Stimulated activated CD4-positive, alpha-beta T cell treated with anti-CD3 and anti-CD28 coated beads, Interleukin-1b, Interleukin-23, amount 100 ng/mL, for 4 hours (primary cell): ENCODE results near the gene HYAL3.
"Not testable (repeated sequence)": the region's sequence is repeated elsewhere in the genome, so short reads cannot be mapped to it uniquely, and the experiment has no call there.

Experiments
- DNase-seq, 2 donors: peaks; one replicate each; pipeline ENCODE4 v3.0.0-alpha.2; 2020; ENCODE audit warnings: low read depth in 2 of 2

Gene HYAL3

GRCh38 chr3:50270422-50271224, 28.6 kb downstream of the HYAL3 start:
- DNase-seq = no peak

- DNase-seq = no peak
These were observed 29.2 kb downstream of the HYAL3 start for GRCh38 chr3:50269977-50270413.

GRCh38 chr3:50269460-50269859, 29.7 kb downstream of the HYAL3 start:
- DNase-seq = no peak

GRCh38 chr3:50268703-50269451, 30.3 kb downstream of the HYAL3 start, which contains the start of gene SEMA3B:
SEMA3B (plus strand) TSS chr3:50269147; CDS start chr3:50269241, 94 bp downstream.
- DNase-seq = no peak

DNA sequence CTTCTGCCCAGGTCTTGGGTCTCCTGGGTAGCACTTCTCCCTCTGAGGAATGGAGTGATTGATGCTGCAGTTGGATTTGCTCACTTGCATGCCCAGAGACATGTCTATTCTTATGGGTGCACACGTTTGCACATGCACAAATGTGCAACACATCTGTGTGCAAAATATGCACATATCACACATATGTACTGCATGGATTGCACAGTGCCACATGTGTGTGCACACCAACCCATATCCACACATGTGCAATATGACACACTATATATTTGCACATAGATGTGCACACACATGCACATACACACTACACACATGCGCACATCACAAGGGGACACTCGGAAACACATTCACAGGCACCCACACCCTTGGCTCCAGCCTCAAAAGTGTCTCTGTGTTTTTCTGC, 30.9 kb downstream of the HYAL3 start:
- no peak for DNase-seq

DNA sequence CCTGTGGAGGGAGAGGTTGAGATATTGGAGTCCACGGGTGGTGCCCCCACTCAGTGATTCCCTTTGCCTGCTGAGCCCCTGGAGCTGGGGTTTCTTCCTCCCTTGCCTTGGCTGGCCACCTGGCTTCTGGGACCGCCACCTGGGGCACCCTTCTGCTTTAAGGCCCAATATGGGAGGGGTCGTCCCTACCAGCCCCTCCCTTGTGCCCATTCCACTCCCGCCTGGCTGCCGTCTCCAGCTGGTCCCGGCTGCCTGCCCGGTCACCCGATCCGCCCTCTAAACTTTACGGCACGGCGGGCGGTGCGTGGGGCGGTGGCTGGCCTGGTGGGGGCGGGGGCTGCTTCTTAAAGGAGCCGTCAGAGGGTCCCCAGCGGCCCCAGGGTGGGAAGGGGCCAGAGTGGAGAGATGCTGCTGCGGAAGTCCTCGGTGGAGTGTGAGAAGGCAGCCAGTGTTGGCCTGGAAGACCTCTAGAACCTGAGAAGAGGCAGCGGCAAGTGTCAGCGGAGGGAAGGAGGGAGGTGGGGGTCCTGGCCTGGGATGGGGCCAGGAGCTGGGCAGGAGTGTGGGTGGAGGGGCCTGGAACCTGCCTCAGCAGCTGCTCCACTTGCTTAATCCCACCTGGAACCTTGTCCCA, 31.8 kb downstream of the HYAL3 start:
- no peak for DNase-seq

DNA sequence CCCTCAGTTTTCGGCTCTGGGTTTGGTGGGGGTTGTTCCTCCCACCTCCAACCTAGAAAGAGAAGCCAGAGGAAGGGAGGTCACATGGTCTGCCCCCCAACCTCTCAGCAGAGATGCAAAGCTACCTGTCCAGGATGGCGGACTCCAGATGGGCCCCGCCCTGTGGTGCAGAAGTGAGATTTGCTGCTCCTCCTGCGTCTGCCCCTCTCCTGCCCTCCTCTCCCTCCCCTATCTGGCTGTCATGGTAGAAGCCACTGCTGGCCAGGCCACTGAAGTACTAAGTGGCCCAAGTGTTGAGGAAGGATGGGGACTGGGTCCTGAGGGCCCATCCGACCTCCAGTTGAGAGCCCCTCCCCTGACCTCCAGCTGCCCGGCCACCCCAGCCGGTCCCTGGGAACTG, 32.4 kb downstream of the HYAL3 start:
- DNase-seq = no peak

DNA sequence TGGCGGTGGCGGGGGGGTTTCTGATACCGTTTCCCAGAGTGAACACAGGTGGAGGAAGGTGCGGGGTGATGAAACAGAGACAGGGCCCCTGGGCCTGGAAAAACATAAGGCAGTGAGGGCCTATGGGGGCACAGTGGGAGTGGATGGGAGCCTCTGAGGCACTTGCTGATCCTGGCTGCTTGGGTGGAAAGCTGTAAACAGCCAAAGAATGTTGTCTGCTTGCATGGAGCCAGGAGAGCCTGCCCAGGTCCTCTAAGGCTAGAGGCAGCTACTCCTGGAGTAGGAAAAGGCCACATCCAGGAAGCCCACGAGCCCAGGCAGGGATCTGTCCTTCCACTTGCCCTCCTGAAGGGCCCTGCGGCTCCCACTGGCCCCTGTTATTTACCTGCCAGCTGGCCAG, 33.2 kb downstream of the HYAL3 start:
- DNase-seq = no peak

DNA sequence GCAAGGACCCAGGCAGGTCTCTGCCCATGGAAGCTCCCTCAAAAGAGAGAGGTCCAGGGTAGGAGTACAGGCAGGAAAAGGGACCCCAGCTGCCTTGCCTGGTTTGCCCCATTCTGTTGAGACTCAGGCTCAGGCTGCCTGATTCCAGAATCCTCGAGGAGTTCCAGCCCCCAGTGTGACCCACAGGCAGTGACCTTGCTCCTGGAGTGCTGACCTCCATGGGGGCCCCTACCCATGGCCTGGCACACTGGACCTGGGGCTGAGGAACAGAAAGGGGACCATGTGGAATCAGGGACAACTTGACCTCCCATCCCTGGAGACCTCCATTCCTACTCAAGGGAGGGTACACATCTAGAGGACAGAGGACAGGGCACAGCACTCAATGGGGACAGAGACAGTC, 33.6 kb downstream of the HYAL3 start:
- DNase-seq = no peak

DNA sequence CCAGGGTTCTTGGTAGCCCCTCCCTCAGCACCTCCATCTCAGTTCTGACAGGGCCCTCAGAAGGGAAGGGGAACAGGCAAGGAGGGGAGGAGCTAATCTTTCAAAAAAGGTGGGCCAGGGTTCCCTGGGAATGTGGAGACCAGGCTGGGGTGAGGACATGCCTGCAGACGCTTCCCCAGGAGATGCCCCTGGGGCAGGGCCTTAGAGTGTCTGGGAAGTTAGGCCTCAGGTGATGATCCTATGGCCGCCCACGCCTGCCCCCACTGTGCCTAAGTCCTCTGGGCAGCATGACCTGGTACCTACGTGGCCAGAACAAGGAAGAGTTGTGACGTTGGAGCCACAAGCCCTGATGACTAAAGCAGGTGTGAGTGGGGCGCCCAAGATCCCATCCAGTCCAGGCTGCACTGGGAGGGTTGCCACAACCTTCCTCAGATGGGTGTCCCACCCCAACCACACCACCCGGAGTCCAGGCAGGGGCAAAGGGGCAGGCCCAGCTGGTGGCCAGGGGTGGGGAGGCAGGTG, 34.2 kb downstream of the HYAL3 start:
- DNase-seq = no peak

DNA sequence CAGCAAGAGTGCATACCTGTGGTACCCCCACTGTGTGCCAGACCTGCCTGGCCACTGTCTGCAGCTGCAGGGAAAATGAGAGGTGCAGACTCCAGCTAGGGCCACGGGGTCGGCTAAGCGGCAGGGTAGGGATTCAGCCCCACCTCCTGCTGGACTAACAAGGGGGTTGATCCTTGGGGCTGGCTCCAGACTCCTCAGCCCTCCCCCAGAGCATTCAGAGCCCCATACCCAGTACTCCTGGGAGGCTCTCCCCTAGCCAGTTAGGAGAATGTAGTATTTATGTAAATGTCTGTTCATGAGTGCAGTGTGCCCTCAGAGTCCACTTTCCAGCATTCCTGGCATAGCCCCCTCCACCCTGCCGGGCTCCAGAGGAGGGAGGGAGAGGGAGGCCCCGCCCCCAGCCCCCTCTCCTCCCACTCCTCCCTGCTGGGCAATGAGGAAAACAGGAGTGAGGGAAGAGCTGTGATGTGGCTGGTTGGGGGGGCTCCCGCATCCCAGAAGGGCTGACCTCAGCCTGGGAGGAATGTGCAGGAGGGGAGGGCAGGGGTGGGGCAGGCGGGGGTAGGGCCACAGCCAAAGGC, 34.7 kb downstream of the HYAL3 start:
- DNase-seq = no peak

- no peak for DNase-seq
These were observed 35.5 kb downstream of the HYAL3 start for GRCh38 chr3:50263478-50264382.

GRCh38 chr3:50262778-50263177, 36.4 kb downstream of the HYAL3 start:
- no peak for DNase-seq

- not testable (repeated sequence) for DNase-seq
These were observed 37.0 kb downstream of the HYAL3 start for GRCh38 chr3:50262200-50262599.

DNA sequence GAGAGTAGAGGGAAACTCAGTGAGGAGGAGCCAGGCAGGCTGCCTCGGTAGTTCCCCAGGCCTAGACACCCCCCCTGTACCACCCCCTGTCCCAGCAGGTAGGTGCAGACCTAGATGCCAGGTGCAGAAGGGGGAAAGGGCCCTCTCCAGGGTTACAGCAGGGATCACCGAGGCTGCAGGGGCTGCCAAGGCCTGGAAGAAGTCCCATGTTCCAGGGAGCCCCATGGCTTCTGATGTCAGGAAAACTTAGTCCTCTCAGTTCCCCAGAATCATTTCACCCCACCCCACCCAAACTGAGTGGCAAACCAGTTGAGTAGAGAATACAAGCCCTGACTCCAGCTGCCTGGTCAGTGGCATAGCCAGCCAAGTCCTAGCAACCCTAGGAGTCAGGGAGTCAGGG, 37.7 kb downstream of the HYAL3 start:
- DNase-seq = no peak

DNA sequence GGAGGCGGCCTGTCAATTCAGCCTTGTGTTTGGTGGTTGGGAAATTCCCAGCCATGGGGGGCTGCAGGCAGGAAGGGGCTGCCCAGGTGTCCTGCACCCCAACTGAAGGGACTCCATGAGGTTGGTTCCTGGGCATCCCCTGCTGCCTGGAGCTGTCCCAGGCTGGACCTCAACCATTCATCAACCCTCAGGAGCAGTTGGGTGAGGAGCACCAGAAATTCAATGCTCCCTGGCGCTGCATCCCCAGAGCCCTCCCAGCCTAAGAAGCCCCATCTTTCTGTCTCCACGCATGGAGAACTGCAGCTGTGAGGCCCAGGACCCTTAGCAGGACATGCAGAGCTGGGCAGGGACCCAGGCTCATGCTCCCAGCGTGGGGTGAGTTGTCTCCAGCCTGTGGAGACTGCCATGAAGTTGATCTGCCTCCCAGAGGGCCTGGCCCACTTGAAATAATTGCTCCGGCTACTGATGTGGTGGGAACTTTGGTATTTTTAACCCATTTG, 38.2 kb downstream of the HYAL3 start:
- no peak for DNase-seq

- peak; percentile 64 to 85 for DNase-seq
These were observed 38.9 kb downstream of the HYAL3 start for GRCh38 chr3:50260027-50260941.

DNA sequence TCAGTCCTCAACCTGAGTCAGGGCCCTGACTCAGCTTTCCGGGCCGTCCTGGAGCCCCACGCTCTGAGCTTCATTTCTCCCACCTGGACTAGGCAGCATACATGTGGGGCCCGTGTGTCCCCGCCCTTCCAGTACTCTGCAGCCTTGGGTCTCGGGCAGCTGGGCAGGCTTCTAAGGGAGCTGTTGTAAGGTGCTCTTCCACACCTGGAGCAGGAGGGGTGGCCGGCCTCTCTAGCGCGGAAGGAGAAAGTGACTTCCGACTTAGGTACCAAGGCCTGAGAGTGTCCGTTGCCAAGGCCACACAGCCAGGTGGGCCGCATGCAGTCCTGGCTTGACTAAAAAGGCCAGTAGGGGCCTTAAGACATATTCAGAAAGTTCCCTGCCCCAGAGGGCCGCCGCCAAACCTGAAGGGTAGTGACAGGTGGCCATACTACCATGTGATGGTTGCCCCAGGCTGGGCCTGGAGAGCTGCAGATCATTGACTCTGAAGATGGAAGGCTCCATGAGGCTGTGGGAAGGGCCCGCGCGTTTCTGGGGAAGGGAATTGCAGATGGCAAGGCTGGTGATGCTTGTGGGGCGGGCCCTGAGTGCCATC, 39.7 kb downstream of the HYAL3 start:
- no peak for DNase-seq

DNA sequence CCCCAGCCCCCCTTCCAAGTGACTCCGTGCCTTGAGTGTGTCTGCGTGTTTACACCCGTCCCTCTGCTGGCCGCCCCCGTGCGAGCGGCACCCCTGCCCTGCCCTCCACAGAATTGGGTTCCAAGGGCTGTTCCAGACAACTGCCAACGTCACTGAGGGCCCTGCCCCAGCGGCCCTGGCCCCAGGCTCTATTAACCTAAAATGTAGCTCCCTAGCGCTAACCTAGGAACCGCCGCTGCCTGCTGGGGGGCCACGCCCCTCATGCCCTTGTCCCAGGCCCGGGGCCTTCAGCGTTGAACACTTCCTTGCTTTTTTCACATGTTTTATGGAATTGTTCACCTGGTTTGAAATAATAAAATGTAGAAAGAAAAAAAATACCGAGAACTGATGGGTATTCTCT, 40.2 kb downstream of the HYAL3 start:
- DNase-seq = no peak
